Mesenteric fat pad (tissue), 1 donor: ENCODE data around the gene AFF3. TPM values are rescaled to one million over a fixed set of nuclear protein-coding genes. Genes with fewer than 3 reads are reported as not detected.

Experiments
- DNase-seq: peaks from one replicate; pipeline ENCODE4 v3.0.0-alpha.2; 2020; ENCODE audit warnings: low spot score
- total RNA-seq: library from RNA; stranded (reverse); fragmentation: NEBNext Ultra II Directional; extraction: Animal tissue kit (Norgen Biotek cat#: 25700); gene quantifications from one replicate; pipeline ENCODE4 v1.2.1, GENCODE V29; 2021
- donor health status: DM: yes; HTN: yes; CAD: no.

The AFF3 gene
- total RNA-seq, 1 donor from 2014 or later: 4.5 TPM

GRCh38 chr2:100043081-100043890 lies 99.1 kb downstream of the AFF3 start:
- DNase-seq: no peak

- DNase-seq: no peak
Observed at GRCh38 chr2:100042562-100042961, 99.8 kb downstream of the AFF3 start.

- DNase-seq: no peak
Observed at GRCh38 chr2:100041946-100042345, 100.4 kb downstream of the AFF3 start.

GRCh38 chr2:100041385-100041784 lies 101.0 kb downstream of the AFF3 start:
- no peak for DNase-seq

GRCh38 chr2:100040906-100041305 lies 101.5 kb downstream of the AFF3 start:
- DNase-seq: no peak

- no peak for DNase-seq
Observed at GRCh38 chr2:100039291-100039980, 103.0 kb downstream of the AFF3 start.

GRCh38 chr2:100038011-100038410 lies 104.4 kb downstream of the AFF3 start:
- DNase-seq: no peak

GRCh38 chr2:100036793-100037192 lies 105.6 kb downstream of the AFF3 start:
- DNase-seq: no peak

GRCh38 chr2:100036026-100036425 lies 106.4 kb downstream of the AFF3 start:
- DNase-seq: no peak

- no peak for DNase-seq
Observed at GRCh38 chr2:100034431-100034830, 108.0 kb downstream of the AFF3 start.

- DNase-seq: no peak
Observed at GRCh38 chr2:100033976-100034375, 108.4 kb downstream of the AFF3 start.

GRCh38 chr2:100031604-100032003 lies 110.8 kb downstream of the AFF3 start:
- DNase-seq: no peak

GRCh38 chr2:100029460-100029859 lies 112.9 kb downstream of the AFF3 start:
- DNase-seq: no peak

- DNase-seq: no peak
Observed at GRCh38 chr2:100021791-100022340, 120.5 kb downstream of the AFF3 start.

- DNase-seq: no peak
Observed at GRCh38 chr2:100019499-100019898, 122.9 kb downstream of the AFF3 start.

GRCh38 chr2:100018341-100019193 lies 123.8 kb downstream of the AFF3 start:
- no peak for DNase-seq

GRCh38 chr2:100017633-100018032 lies 124.8 kb downstream of the AFF3 start:
- DNase-seq: no peak

- no peak for DNase-seq
Observed at GRCh38 chr2:100016756-100017155, 125.6 kb downstream of the AFF3 start.

- DNase-seq: no peak
Observed at GRCh38 chr2:100015849-100016248, 126.5 kb downstream of the AFF3 start.

- no peak for DNase-seq
Observed at GRCh38 chr2:100013892-100014677, 128.3 kb downstream of the AFF3 start.

- no peak for DNase-seq
Observed at GRCh38 chr2:100012561-100012960, 129.8 kb downstream of the AFF3 start.
